SU-DHL-6 (cell line): ENCODE results near the gene PIP4P1.

Experiments used
- H2AFZ ChIP-seq: fragments of 200-600 bp; sonication (generic); 2 replicates; pipeline ENCODE4 v1.6.1; 2014; ENCODE audit warnings: low read depth, mild to moderate bottlenecking, moderate library complexity, mixed read lengths, antibody characterized with exemption, low read length; ENCODE audit not compliant: severe bottlenecking
- H3F3A ChIP-seq: fragments of 200-600 bp; shearing (Covaris generic); 2 replicates; pipeline ENCODE4 v1.6.0; 2016; ENCODE audit warnings: antibody characterized with exemption, mild to moderate bottlenecking; ENCODE audit not compliant: insufficient read depth
- H3K27ac ChIP-seq: fragments of 200-600 bp; sonication (generic); 2 replicates; pipeline ENCODE4 v1.5.1; 2016; ENCODE audit warnings: low read depth, mild to moderate bottlenecking, low read length, moderate library complexity, mixed read lengths
- H3K27me3 ChIP-seq: fragments of 200-600 bp; sonication (generic), shearing (Covaris generic); 2 replicates; pipeline ENCODE4 v1.6.0; 2014; ENCODE audit warnings: mild to moderate bottlenecking, low read length
- H3K36me3 ChIP-seq: fragments of 200-600 bp; sonication (generic); 2 replicates; pipeline ENCODE4 v1.6.1; 2014; ENCODE audit warnings: mild to moderate bottlenecking, low read length, mixed read lengths
- H3K4me2 ChIP-seq: fragments of 300-600, 200-600 bp; shearing (Covaris generic), sonication (generic); 2 replicates; pipeline ENCODE4 v1.6.0; 2014; ENCODE audit warnings: low read length, low read depth, mild to moderate bottlenecking; ENCODE audit not compliant: poor library complexity, severe bottlenecking
- H3K4me3 ChIP-seq: fragments of 200-600 bp; sonication (generic); 2 replicates; pipeline ENCODE4 v1.5.1; 2014; ENCODE audit warnings: antibody characterized with exemption, low read length, mild to moderate bottlenecking, mixed read lengths; ENCODE audit not compliant: insufficient read depth, poor library complexity, severe bottlenecking
- H3K79me2 ChIP-seq: fragments of 200-600 bp; sonication (generic); 2 replicates; pipeline ENCODE4 v1.6.1; 2014; ENCODE audit warnings: mild to moderate bottlenecking, low read length, moderate library complexity; ENCODE audit not compliant: insufficient read depth
- H3K9ac ChIP-seq: fragments of 200-600 bp; sonication (generic); 2 replicates; pipeline ENCODE4 v1.7.0; 2014; ENCODE audit warnings: mild to moderate bottlenecking, low read length
- H3K9me2 ChIP-seq: fragments of 200-600 bp; sonication (generic); replicated peaks from 2 replicates; pipeline ENCODE4 v1.6.1; 2014; ENCODE audit warnings: low read length; ENCODE audit not compliant: insufficient read depth
- H3K9me3 ChIP-seq: fragments of 200-600 bp; sonication (generic); 2 replicates; pipeline ENCODE4 v1.6.1; 2014; ENCODE audit warnings: low read length, mixed read lengths; ENCODE audit not compliant: insufficient read depth
- H4K20me1 ChIP-seq: fragments of 200-600 bp; sonication (generic); 2 replicates; pipeline ENCODE4 v1.6.1; 2014; ENCODE audit warnings: low read depth, mild to moderate bottlenecking, antibody characterized with exemption, low read length, moderate library complexity, mixed read lengths
- CTCF ChIP-seq: fragments of 200-600 bp; sonication (generic); IDR thresholded peaks from one replicate; pipeline ENCODE4 v1.5.1; 2017; ENCODE audit warnings: antibody characterized with exemption, mild to moderate bottlenecking, low read length, moderate library complexity; ENCODE audit not compliant: insufficient read depth, poor library complexity, severe bottlenecking
- EZH2phosphoT487 ChIP-seq: fragments of 200-600 bp; sonication (generic), shearing (Covaris generic); conservative IDR thresholded peaks from 2 replicates; pipeline ENCODE4 v1.6.1; 2018; ENCODE audit warnings: mild to moderate bottlenecking, antibody characterized with exemption, low read length, moderate library complexity, mixed read lengths

The PIP4P1 gene

GRCh38 chr14:20440465-20440864 is 20.8 kb downstream of the PIP4P1 start:
- Histone ChIP-seq H4K20me1 (no peaks in the 10 kb centered on the region), H2AFZ (no peak overlapping the region), H3K4me2 (no peak overlapping the region), H3K79me2 (no peaks in the 10 kb centered on the region), H3K27me3 (no peaks in the 10 kb centered on the region), H3K4me3 (no peak overlapping the region), H3K36me3 (0 out of 2 replicates have a peak, but pooled peaks cover 3% of the 10 kb centered on the region), H3K9me2 (no peaks in the 10 kb centered on the region), H3K9me3 (no peaks in the 10 kb centered on the region), H3K27ac (no peak overlapping the region), H3F3A (no peaks in the 10 kb centered on the region), H3K9ac (no peak overlapping the region)
- TF ChIP-seq EZH2phosphoT487 (no peak), CTCF (no peak)

GRCh38 chr14:20438664-20439063 is 22.6 kb downstream of the PIP4P1 start:
- Histone ChIP-seq H3K4me2 (no peak overlapping the region), H3K27me3 (no peaks in the 10 kb centered on the region), H3K9me3 (no peaks in the 10 kb centered on the region), H3K9me2 (no peaks in the 10 kb centered on the region), H2AFZ (no peak overlapping the region), H3K9ac (no peak overlapping the region), H3F3A (no peaks in the 10 kb centered on the region), H3K79me2 (no peaks in the 10 kb centered on the region), H3K4me3 (no peak overlapping the region), H3K27ac (no peak overlapping the region), H3K36me3 (no peaks in the 10 kb centered on the region), H4K20me1 (no peaks in the 10 kb centered on the region)
- TF ChIP-seq EZH2phosphoT487 = no peak
- no peak for TF ChIP-seq CTCF

- TF ChIP-seq CTCF (no peak), EZH2phosphoT487 (no peak)
- no peaks in the 10 kb centered on the region for H3K27me3 ChIP-seq
- H3K27ac ChIP-seq = no peak overlapping the region
- H3K9me3 ChIP-seq = no peaks in the 10 kb centered on the region
- no peaks in the 10 kb centered on the region for H3K79me2 ChIP-seq
- no peak overlapping the region for H3K4me2 ChIP-seq
- no peaks in the 10 kb centered on the region for H3F3A ChIP-seq
- no peaks in the 10 kb centered on the region for H4K20me1 ChIP-seq
- no peaks in the 10 kb centered on the region for H3K36me3 ChIP-seq
- H2AFZ ChIP-seq = no peak overlapping the region
- no peaks in the 10 kb centered on the region for H3K9me2 ChIP-seq
- no peak overlapping the region for H3K9ac ChIP-seq
- H3K4me3 ChIP-seq = no peak overlapping the region
These were observed 24.9 kb downstream of the PIP4P1 start for GRCh38 chr14:20436363-20436755.
